ENCODE measurements around the gene BLOC1S6. TPM values are rescaled to one million over a fixed set of nuclear protein-coding genes. Genes with fewer than 3 reads are reported as not detected.

BLOC1S6 gene
- total and polyA plus RNA-seq, 4 donors: 13.3 to 37.0 (median 21.5) TPM

DNA sequence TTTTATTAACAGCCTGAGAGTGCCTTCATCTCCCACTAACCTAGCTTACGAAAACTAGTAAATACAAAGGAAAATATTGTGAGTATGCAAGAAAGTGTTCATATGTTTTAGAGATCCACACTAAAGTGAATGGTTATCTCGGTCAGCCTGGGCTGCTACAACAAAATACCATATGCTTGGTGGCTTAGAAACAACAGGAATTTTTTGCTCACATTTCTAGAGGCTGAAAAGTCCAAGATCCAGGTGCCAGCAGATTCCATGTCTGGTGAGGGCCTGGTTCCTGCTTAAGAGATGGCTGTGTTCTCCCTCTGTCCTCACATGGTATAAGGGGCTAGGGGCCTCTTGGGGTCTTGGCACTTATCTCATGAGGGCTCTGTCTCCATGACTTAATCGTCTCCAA, 44.1 kb upstream of the BLOC1S6 start:
- 95% methylated on average over 3 of the region's 3 CpGs for WGBS

DNA sequence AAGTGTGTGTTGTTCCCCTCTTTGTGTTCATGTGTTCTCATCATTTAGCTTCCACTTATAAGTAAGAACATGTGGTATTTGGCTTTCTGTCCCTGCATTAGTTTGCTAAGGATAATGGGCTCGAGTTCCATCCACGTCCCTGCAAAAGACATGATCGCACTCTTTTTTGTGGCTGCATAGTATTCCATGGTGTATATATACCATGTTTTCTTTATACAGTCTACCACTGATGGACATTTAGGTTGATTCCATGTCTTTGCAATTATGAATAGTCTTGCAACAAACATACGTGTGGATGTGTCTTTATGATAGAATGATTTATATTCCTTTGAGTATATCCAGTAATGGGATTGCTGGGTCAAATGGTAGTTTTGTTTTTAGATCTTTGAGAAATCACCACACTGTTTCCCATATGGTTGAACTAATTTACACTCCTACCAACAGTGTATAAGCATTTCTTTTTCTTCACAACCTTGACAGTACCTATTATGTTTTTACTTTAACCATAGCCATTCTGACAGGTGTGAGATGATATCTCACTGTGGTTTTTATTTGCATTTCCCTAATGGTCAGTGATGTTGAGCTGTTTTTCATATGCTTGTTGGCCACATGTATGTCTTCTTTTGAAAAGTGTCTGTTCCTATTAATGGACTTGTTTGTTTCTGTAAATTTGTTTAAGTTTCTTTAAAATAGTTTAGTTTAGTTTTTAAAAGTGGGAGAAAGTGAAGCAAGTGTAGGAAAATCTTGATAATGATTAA, 42.7 kb upstream of the BLOC1S6 start:
- TF ChIP-seq RXRA (IDR thresholded peaks at IDR 0.05): no peak
- no peak for TF ChIP-seq FOXA2 (IDR thresholded peaks at IDR 0.05)
- TF ChIP-seq, protein P1, sequence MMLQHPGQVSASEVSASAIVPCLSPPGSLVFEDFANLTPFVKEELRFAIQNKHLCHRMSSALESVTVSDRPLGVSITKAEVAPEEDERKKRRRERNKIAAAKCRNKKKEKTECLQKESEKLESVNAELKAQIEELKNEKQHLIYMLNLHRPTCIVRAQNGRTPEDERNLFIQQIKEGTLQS (IDR thresholded peaks at IDR 0.05): no peak
- no peak for TF ChIP-seq SP1 (IDR thresholded peaks at IDR 0.05)
- TF ChIP-seq, protein P2, sequence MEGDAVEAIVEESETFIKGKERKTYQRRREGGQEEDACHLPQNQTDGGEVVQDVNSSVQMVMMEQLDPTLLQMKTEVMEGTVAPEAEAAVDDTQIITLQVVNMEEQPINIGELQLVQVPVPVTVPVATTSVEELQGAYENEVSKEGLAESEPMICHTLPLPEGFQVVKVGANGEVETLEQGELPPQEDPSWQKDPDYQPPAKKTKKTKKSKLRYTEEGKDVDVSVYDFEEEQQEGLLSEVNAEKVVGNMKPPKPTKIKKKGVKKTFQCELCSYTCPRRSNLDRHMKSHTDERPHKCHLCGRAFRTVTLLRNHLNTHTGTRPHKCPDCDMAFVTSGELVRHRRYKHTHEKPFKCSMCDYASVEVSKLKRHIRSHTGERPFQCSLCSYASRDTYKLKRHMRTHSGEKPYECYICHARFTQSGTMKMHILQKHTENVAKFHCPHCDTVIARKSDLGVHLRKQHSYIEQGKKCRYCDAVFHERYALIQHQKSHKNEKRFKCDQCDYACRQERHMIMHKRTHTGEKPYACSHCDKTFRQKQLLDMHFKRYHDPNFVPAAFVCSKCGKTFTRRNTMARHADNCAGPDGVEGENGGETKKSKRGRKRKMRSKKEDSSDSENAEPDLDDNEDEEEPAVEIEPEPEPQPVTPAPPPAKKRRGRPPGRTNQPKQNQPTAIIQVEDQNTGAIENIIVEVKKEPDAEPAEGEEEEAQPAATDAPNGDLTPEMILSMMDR (IDR thresholded peaks at IDR 0.05; ENCODE audit: low read depth, low read length, missing input control): no peak
- TF ChIP-seq JUND (IDR thresholded peaks at IDR 0.05): no peak
- TF ChIP-seq HNF4G (IDR thresholded peaks at IDR 0.05): no peak
- TF ChIP-seq NR2F2 (IDR thresholded peaks at IDR 0.05): no peak
- TF ChIP-seq RAD21 (IDR thresholded peaks at IDR 0.05): no peak
- TF ChIP-seq, protein P3, sequence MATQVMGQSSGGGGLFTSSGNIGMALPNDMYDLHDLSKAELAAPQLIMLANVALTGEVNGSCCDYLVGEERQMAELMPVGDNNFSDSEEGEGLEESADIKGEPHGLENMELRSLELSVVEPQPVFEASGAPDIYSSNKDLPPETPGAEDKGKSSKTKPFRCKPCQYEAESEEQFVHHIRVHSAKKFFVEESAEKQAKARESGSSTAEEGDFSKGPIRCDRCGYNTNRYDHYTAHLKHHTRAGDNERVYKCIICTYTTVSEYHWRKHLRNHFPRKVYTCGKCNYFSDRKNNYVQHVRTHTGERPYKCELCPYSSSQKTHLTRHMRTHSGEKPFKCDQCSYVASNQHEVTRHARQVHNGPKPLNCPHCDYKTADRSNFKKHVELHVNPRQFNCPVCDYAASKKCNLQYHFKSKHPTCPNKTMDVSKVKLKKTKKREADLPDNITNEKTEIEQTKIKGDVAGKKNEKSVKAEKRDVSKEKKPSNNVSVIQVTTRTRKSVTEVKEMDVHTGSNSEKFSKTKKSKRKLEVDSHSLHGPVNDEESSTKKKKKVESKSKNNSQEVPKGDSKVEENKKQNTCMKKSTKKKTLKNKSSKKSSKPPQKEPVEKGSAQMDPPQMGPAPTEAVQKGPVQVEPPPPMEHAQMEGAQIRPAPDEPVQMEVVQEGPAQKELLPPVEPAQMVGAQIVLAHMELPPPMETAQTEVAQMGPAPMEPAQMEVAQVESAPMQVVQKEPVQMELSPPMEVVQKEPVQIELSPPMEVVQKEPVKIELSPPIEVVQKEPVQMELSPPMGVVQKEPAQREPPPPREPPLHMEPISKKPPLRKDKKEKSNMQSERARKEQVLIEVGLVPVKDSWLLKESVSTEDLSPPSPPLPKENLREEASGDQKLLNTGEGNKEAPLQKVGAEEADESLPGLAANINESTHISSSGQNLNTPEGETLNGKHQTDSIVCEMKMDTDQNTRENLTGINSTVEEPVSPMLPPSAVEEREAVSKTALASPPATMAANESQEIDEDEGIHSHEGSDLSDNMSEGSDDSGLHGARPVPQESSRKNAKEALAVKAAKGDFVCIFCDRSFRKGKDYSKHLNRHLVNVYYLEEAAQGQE (IDR thresholded peaks at IDR 0.05): no peak
- no peak for TF ChIP-seq TAF1 (conservative IDR thresholded peaks at IDR 0.05)
- TF ChIP-seq YY1 (IDR thresholded peaks at IDR 0.05): no peak
- TF ChIP-seq, protein P4, sequence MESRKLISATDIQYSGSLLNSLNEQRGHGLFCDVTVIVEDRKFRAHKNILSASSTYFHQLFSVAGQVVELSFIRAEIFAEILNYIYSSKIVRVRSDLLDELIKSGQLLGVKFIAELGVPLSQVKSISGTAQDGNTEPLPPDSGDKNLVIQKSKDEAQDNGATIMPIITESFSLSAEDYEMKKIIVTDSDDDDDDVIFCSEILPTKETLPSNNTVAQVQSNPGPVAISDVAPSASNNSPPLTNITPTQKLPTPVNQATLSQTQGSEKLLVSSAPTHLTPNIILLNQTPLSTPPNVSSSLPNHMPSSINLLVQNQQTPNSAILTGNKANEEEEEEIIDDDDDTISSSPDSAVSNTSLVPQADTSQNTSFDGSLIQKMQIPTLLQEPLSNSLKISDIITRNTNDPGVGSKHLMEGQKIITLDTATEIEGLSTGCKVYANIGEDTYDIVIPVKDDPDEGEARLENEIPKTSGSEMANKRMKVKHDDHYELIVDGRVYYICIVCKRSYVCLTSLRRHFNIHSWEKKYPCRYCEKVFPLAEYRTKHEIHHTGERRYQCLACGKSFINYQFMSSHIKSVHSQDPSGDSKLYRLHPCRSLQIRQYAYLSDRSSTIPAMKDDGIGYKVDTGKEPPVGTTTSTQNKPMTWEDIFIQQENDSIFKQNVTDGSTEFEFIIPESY (IDR thresholded peaks at IDR 0.05): no peak
- TF ChIP-seq GABPA (IDR thresholded peaks at IDR 0.05 in 1 of 2, conservative IDR thresholded peaks at IDR 0.05 in 1 of 2): no peak
- TF ChIP-seq, protein P5, sequence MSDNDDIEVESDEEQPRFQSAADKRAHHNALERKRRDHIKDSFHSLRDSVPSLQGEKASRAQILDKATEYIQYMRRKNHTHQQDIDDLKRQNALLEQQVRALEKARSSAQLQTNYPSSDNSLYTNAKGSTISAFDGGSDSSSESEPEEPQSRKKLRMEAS (IDR thresholded peaks at IDR 0.05): no peak
- no peak for TF ChIP-seq FOXA1 (IDR thresholded peaks at IDR 0.05)
- no peak for DNase-seq (ENCODE audit: low spot score)
- Histone ChIP-seq H3K36me3 (ENCODE audit: control insufficient read depth in 4 of 4, insufficient read depth in 3 of 4, low read depth in 1 of 4, low read length in 3 of 4) (no peaks in the 10 kb centered on the region), H3K9ac (ENCODE audit: low read depth in 1 of 2, low read length in 2 of 2) (no peak overlapping the region), H3K4me3 (ENCODE audit: low read depth in 1 of 3, low read length in 3 of 3) (no peak overlapping the region), H3K4me1 (ENCODE audit: control insufficient read depth in 4 of 4, insufficient read depth in 4 of 4, low read length in 3 of 4) (no peaks in the 10 kb centered on the region), H3K9me3 (ENCODE audit: control insufficient read depth in 4 of 4, low read length in 3 of 4) (no peaks in the 10 kb centered on the region), H3K27me3 (ENCODE audit: control insufficient read depth in 4 of 4, insufficient read depth in 4 of 4, low read length in 3 of 4) (no peaks in the 10 kb centered on the region), H3K27ac (ENCODE audit: low read depth in 1 of 2, low read length in 2 of 2) (no peak overlapping the region)
- 85% methylated on average over 4 of the region's 4 CpGs for WGBS

More for the DNA sequence above, 44.1 kb upstream of the BLOC1S6 start:
- H3K9ac ChIP-seq (ENCODE audit: low read depth in 1 of 2, low read length in 2 of 2): no peak overlapping the region
- no peaks in the 10 kb centered on the region for H3K36me3 ChIP-seq (ENCODE audit: control insufficient read depth in 4 of 4, insufficient read depth in 3 of 4, low read depth in 1 of 4, low read length in 3 of 4)
- no peaks in the 10 kb centered on the region for H3K4me1 ChIP-seq (ENCODE audit: control insufficient read depth in 4 of 4, insufficient read depth in 4 of 4, low read length in 3 of 4)
- no peaks in the 10 kb centered on the region for H3K27me3 ChIP-seq (ENCODE audit: control insufficient read depth in 4 of 4, insufficient read depth in 4 of 4, low read length in 3 of 4)
- H3K27ac ChIP-seq (ENCODE audit: low read depth in 1 of 2, low read length in 2 of 2): no peak overlapping the region
- H3K4me3 ChIP-seq (ENCODE audit: low read depth in 1 of 3, low read length in 3 of 3): no peak overlapping the region
- DNase-seq (ENCODE audit: low spot score): no peak
- TF ChIP-seq, protein P2 (IDR thresholded peaks at IDR 0.05; ENCODE audit: low read depth, low read length, missing input control): no peak
- TF ChIP-seq GABPA (IDR thresholded peaks at IDR 0.05 in 1 of 2, conservative IDR thresholded peaks at IDR 0.05 in 1 of 2): no peak
- H3K9me3 ChIP-seq (ENCODE audit: control insufficient read depth in 4 of 4, low read length in 3 of 4): no peaks in the 10 kb centered on the region
